Hindlimb muscle (tissue), 1 donor: ENCODE results near the gene OR10S1. TPM values are rescaled to one million over a fixed set of nuclear protein-coding genes. Genes with fewer than 3 reads are reported as not detected.
"Not testable (repeated sequence)": the region's sequence is repeated elsewhere in the genome, so short reads cannot be mapped to it uniquely, and the experiment has no call there.

Source experiments
- DNase-seq: peaks from one replicate; pipeline ENCODE4 v3.0.0-alpha.2; 2013
- polyA plus RNA-seq: library from polyadenylated mRNA; unstranded; fragments of 120-200 nt; gene quantifications from one replicate; pipeline ENCODE4 v1.2.1, GENCODE V29; 2013; ENCODE audit not compliant: insufficient read length

Gene OR10S1, protein sequence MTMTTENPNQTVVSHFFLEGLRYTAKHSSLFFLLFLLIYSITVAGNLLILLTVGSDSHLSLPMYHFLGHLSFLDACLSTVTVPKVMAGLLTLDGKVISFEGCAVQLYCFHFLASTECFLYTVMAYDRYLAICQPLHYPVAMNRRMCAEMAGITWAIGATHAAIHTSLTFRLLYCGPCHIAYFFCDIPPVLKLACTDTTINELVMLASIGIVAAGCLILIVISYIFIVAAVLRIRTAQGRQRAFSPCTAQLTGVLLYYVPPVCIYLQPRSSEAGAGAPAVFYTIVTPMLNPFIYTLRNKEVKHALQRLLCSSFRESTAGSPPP
- polyA plus RNA-seq: not detected

DNA sequence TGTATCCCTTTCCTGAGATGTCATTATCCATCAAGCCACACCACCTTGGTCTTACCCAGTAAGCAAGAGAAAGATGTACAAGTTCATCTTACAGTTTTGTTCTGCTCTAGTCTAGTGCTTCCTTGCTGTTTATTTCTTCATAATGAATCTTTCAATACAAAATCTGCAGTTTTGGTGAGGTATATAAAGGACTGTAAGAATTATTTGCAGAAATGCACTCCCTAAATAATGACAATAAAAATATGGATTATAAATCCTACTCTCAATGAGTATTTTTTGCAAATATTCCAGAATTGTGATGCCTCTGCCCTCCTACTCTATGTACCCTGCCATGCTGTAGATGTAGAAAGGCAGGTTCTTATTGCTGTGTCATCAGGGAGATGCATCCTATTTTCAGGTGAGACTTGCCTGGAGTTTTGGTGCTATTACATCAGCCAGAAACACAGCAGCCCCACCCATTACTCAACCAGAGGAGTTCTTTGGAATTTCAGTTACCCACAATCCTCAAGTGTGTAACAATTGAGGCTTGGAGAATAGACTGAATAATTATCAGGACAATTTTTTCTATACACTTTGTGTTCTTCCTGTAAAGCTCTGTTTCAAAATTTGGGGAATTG lies at the start of gene OR10S1:
Gene OR10S1, minus strand, starts transcription at position 51 of the 617 bp plus-strand sequence. CDS start 117 bp downstream, outside the sequence.
- DNase-seq: no peak

DNA sequence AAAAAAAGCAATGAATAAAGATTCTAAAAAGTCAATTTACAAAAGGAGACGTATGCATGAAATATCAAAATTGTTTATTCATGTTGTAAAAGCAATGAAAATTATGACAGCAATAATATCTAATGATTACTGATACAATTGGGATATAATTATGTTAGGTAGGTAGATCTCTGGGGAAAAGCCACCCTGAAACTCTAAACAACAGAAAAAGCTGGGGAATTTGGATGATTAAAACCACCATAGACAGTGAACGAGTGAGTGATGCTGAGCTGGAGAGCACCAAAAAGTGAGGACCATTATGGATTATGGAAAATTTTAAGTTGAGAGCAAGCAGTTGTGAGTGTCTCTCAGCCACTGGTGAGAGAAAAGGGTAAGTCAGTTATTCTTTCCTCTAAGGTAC lies 48.9 kb upstream of the OR10S1 start, which contains the start of gene OR10G8:
Gene OR10G8, plus strand, starts transcription at position 301 of the 400 bp plus-strand sequence. CDS start 2,825 bp downstream, outside the sequence.
- no peak for DNase-seq

DNA sequence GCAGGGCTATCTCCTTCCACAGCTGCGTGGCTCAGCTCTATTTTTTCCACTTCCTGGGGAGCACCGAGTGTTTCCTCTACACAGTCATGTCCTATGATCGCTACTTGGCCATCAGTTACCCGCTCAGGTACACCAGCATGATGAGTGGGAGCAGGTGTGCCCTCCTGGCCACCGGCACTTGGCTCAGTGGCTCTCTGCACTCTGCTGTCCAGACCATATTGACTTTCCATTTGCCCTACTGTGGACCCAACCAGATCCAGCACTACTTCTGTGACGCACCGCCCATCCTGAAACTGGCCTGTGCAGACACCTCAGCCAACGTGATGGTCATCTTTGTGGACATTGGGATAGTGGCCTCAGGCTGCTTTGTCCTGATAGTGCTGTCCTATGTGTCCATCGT lies 38.3 kb upstream of the OR10S1 start:
- not testable (repeated sequence) for DNase-seq

DNA sequence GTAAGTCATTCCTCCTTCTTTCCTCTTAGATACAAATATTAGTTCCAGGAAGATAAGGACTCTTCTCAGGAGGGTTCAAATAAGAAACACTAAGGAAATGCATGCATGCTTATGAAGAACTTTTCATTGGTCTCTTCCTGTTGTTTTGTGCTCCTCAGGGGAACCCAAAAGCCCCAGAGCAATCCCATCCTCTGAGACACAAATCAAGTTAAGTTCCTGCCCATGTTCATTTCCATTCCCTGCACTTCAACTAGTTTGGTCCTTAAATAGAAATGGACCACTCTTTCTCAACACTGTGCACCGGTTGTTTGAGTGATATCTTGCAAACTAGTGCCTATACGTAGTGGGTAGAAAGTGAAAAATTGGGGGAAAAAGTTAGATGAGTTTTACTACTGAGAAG lies 35.1 kb upstream of the OR10S1 start, which contains the start of gene OR10G4:
Gene OR10G4, plus strand, starts transcription at position 301 of the 400 bp plus-strand sequence. CDS start 2,578 bp downstream, outside the sequence.
- no peak for DNase-seq

- no peak for DNase-seq
Measured at GRCh38 chr11:123995119-123995518, 17.5 kb upstream of the OR10S1 start, which contains the start of gene OR10G6. OR10G6 (minus strand) TSS chr11:123995161; CDS start chr11:123995161, 0 bp downstream.

GRCh38 chr11:123979311-123979710 lies 1.7 kb upstream of the OR10S1 start:
- no peak for DNase-seq

DNA sequence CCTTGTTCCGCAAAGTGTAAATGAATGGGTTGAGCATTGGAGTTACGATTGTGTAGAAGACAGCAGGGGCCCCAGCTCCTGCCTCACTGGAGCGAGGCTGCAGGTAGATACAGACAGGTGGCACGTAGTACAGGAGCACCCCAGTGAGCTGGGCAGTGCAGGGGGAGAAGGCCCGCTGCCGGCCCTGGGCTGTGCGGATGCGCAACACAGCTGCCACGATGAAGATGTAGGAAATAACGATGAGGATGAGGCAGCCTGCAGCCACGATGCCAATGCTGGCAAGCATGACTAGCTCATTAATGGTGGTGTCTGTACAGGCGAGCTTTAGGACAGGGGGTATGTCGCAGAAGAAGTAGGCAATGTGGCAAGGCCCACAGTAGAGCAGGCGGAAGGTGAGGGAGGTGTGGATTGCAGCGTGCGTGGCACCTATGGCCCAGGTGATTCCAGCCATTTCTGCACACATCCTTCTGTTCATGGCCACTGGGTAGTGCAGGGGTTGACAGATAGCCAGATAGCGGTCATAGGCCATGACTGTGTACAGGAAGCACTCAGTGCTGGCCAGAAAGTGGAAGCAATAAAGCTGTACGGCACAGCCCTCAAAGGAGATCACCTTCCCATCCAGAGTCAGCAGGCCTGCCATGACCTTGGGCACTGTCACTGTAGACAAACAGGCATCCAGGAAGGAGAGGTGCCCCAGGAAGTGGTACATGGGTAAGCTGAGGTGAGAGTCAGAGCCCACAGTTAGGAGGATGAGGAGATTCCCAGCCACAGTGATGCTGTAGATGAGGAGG lies 616 bp downstream of the OR10S1 start:
- DNase-seq: no peak

- no peak for DNase-seq
Measured at GRCh38 chr11:123973816-123974215, 3.8 kb downstream of the OR10S1 start.

DNA sequence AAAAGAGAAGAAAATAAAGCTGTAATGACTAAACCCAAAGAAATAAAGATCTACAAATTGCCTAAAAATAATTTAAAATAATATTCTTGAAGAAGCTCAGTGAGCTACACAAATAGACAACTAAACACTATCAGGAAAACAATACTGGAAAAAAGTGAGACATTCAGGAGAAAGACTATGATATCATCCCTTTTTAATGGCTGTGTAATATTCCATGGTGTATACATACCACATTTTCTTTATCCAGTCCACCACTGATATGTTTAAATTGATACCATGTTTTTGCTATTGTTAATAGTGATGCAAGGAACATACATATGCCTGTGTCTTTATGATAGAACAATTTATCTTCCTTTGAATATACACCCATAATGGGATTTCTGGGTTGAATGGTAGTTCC lies 20.8 kb downstream of the OR10S1 start:
- DNase-seq: no peak

GRCh38 chr11:123945132-123945531 lies 32.4 kb downstream of the OR10S1 start:
- no peak for DNase-seq

DNA sequence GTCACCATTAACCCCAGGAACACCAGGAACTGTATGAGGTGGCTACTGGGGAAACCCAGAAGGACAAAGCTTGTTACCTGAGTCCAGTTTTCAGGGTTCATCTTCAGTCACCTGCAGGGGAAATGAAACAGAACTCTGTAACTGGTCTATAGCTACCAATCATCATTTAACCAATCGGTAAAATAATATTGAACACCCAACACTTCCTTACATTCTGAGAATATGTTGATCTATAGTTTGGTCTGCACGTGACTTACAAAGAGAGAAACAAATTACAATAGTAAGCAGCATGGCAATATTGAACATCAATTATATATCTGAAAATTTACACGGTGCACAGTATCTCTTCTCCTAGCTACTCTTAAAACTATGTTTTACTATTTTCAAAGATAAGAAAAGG lies 33.8 kb downstream of the OR10S1 start, which contains the start of gene OR6T1:
Gene OR6T1, minus strand, starts transcription at position 101 of the 400 bp plus-strand sequence. Its CDS starts 0 bp downstream, at position 101.
- no peak for DNase-seq

GRCh38 chr11:123942413-123942812 lies 35.2 kb downstream of the OR10S1 start:
- DNase-seq: no peak

- DNase-seq: no peak
Measured at GRCh38 chr11:123939317-123939716, 38.3 kb downstream of the OR10S1 start, which contains the start of gene OR4D5. OR4D5 (plus strand) TSS chr11:123939617; CDS start chr11:123939617, 0 bp downstream.

Other genes starting within 250 kb of the OR10S1 start
- gene ZNF202, start 236.1 kb downstream of the OR10S1 start, polyA plus RNA-seq: 20.6 TPM
- gene OR6X1, start 223.3 kb downstream of the OR10S1 start, polyA plus RNA-seq: not detected
- not detected for gene OR6M1, start 171.4 kb downstream of the OR10S1 start, polyA plus RNA-seq
- gene TMEM225, start 92.1 kb downstream of the OR10S1 start, polyA plus RNA-seq: not detected
- 0.18 TPM for gene OR8D4, start 75.6 kb downstream of the OR10S1 start, polyA plus RNA-seq
- not detected for gene OR4D5, start 38.2 kb downstream of the OR10S1 start, polyA plus RNA-seq
- not detected for gene OR6T1, start 33.9 kb downstream of the OR10S1 start, polyA plus RNA-seq
- not detected for gene OR10G6, start 17.4 kb upstream of the OR10S1 start, polyA plus RNA-seq
- gene OR10G4, start 35.2 kb upstream of the OR10S1 start, polyA plus RNA-seq: not detected
- gene OR10G9, start 45.2 kb upstream of the OR10S1 start, polyA plus RNA-seq: not detected
- gene OR10G8, start 49.0 kb upstream of the OR10S1 start, polyA plus RNA-seq: not detected
- gene OR10G7, start 63.5 kb upstream of the OR10S1 start, polyA plus RNA-seq: not detected
- 101 TPM for gene VWA5A, start 137.7 kb upstream of the OR10S1 start, polyA plus RNA-seq
- not detected for gene OR10D3, start 205.6 kb upstream of the OR10S1 start, polyA plus RNA-seq